ENCODE data around the gene CFAP298. TPM values are rescaled to one million over a fixed set of nuclear protein-coding genes. Genes with fewer than 3 reads are reported as not detected.

Gene CFAP298
- total RNA-seq, 4 donors from 2014 or later = 19.5 to 40.3 (median 30.7) TPM

DNA sequence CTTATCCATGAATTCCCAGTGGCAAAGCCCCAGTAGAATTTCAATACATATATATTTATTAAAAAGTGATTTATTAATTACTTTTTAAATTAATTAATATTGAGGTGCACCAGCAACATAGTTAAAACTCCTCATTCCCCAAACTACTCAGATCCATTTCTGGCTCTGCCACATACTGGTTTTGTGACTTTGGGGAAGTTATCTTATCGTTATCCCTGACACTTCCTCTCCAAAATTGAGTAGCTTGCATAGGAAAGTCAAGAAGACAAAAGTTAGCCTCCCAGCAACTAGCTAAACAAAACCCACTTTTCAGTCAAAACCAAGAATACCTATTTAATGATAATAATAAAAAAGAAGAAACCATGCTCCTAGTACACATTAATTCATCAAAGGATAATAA is 62.7 kb downstream of the CFAP298 start:
- WGBS, 2 donors = 67 to 88% methylated on average over 1 of the region's 1 CpG
- DNase-seq (ENCODE audit: low spot score in 2 of 2) = no peak
- intact Hi-C loops (cut with DNase I; ENCODE audit: low total_unique reads) = no loop called here
- no peak overlapping the region for H3K4me3 ChIP-seq (ENCODE audit: low read depth, poor library complexity, severe bottlenecking)
- TF ChIP-seq, protein P1, sequence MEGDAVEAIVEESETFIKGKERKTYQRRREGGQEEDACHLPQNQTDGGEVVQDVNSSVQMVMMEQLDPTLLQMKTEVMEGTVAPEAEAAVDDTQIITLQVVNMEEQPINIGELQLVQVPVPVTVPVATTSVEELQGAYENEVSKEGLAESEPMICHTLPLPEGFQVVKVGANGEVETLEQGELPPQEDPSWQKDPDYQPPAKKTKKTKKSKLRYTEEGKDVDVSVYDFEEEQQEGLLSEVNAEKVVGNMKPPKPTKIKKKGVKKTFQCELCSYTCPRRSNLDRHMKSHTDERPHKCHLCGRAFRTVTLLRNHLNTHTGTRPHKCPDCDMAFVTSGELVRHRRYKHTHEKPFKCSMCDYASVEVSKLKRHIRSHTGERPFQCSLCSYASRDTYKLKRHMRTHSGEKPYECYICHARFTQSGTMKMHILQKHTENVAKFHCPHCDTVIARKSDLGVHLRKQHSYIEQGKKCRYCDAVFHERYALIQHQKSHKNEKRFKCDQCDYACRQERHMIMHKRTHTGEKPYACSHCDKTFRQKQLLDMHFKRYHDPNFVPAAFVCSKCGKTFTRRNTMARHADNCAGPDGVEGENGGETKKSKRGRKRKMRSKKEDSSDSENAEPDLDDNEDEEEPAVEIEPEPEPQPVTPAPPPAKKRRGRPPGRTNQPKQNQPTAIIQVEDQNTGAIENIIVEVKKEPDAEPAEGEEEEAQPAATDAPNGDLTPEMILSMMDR (IDR thresholded peaks at IDR 0.05) = no peak

Other genes starting within 250 kb of the CFAP298 start
- 10 to 100 TPM; 23.3 to 37.4 (median 24.9) TPM for gene URB1, start 219.4 kb downstream of the CFAP298 start, total RNA-seq
- 100 to 1,000 TPM in 1 of 4 donors, 10 to 100 TPM in 3; 57.4 to 108 (median 66.7) TPM for gene EVA1C, start 199.7 kb downstream of the CFAP298 start, total RNA-seq
- under 1 TPM in 1 of 4 donors, not detected in 3; 0.25 TPM for gene TCP10L, start 26.9 kb downstream of the CFAP298 start, total RNA-seq
- gene SYNJ1, start 115.6 kb upstream of the CFAP298 start, total RNA-seq = 10 to 100 TPM in 2 of 4 donors, 1 to 10 TPM in 2; 5.9 to 18.1 (median 10.8) TPM
- 10 to 100 TPM; 21.3 to 32.6 (median 27.6) TPM for gene PAXBP1, start 159.4 kb upstream of the CFAP298 start, total RNA-seq

All from lower leg skin (tissue), 4 donors.